OCI-LY3 (cell line): ENCODE results near the gene SOCS1.
A peak's percentile ranks its signal among the peaks of the same experiment; 100 is the strongest.

Experiments
- H2AFZ ChIP-seq: fragments of 200-600, 300-600 bp; shearing (Covaris generic); 2 replicates; pipeline ENCODE4 v1.6.0; 2014; ENCODE audit warnings: antibody characterized with exemption, low read depth, low read length
- H3K27ac ChIP-seq: fragments of 200-600, 300-600 bp; sonication (generic); 2 replicates; pipeline ENCODE4 v1.5.1; 2014; ENCODE audit warnings: mild to moderate bottlenecking, low read length, moderate library complexity, mixed read lengths
- H3K27me3 ChIP-seq: fragments of 200-600, 300-600 bp; sonication (generic); 2 replicates; pipeline ENCODE4 v1.6.1; 2014; ENCODE audit warnings: low read depth, low read length, mixed read lengths
- H3K36me3 ChIP-seq: fragments of 200-600, 300-600 bp; sonication (generic); replicated peaks from 2 replicates; pipeline ENCODE3; 2014; ENCODE audit warnings: low read depth, low read length, mixed read lengths
- H3K4me1 ChIP-seq: fragments of 300-600, 200-600 bp; sonication (generic); 2 replicates; pipeline ENCODE4 v1.6.1; 2014; ENCODE audit warnings: low read length, mixed read lengths
- H3K4me2 ChIP-seq: fragments of 200-600, 300-600 bp; sonication (generic); 2 replicates; pipeline ENCODE4 v1.6.1; 2014; ENCODE audit warnings: low read length, mixed read lengths
- H3K4me3 ChIP-seq: fragments of 300-600, 200-600 bp; sonication (generic); 2 replicates; pipeline ENCODE4 v1.5.1; 2014; ENCODE audit warnings: antibody characterized with exemption, mild to moderate bottlenecking, low read length, moderate library complexity
- H3K79me2 ChIP-seq: fragments of 300-600, 200-600 bp; shearing (Covaris generic); 2 replicates; pipeline ENCODE4 v1.6.1; 2014; ENCODE audit warnings: mild to moderate bottlenecking, low read length, mixed read lengths
- H3K9ac ChIP-seq: fragments of 300-600, 200-600 bp; shearing (Covaris generic); 2 replicates; pipeline ENCODE4 v1.6.0; 2014; ENCODE audit warnings: mild to moderate bottlenecking, low read length, moderate library complexity
- H3K9me3 ChIP-seq: fragments of 200-600, 300-600 bp; shearing (Covaris generic); 2 replicates; pipeline ENCODE4 v1.6.1; 2014; ENCODE audit warnings: low read length, mixed read lengths; ENCODE audit not compliant: insufficient read depth
- H4K20me1 ChIP-seq: fragments of 200-600, 300-600 bp; sonication (generic); 2 replicates; pipeline ENCODE4 v1.6.1; 2016; ENCODE audit warnings: low read length, mixed read lengths; ENCODE audit not compliant: insufficient read depth
- CTCF ChIP-seq: fragments of 200-600, 300-600 bp; sonication (generic); IDR thresholded peaks from 2 replicates; pipeline ENCODE4 v1.5.1; 2014; ENCODE audit warnings: antibody characterized with exemption, low read length, low read depth
- EZH2phosphoT487 ChIP-seq: fragments of 200-600 bp; shearing (Covaris generic); IDR thresholded peaks from 2 replicates; pipeline ENCODE4 v1.6.1; 2018; ENCODE audit warnings: antibody characterized with exemption, mixed run types, low read depth

Gene SOCS1

GRCh38 chr16:11258553-11259492, 2.8 kb upstream of the SOCS1 start:
- H4K20me1 ChIP-seq: peaks cover 15% of the 10 kb centered on the region
- H3K79me2 ChIP-seq: peaks cover 20% of the 10 kb centered on the region
- H3K9ac ChIP-seq: peak overlapping the region; percentile 18; the same call in 1 of the 2 replicates
- TF ChIP-seq CTCF (no peak), EZH2phosphoT487 (no peak)
- peak overlapping the region; percentile 33; the same call in 1 of the 2 replicates for H3K4me3 ChIP-seq
- H3K4me1 ChIP-seq: peaks cover 41% of the 10 kb centered on the region
- H3K27me3 ChIP-seq: peaks cover 13% of the 10 kb centered on the region; the same call in 1 of the 2 replicates
- H3K36me3 ChIP-seq: peaks cover 15% of the 10 kb centered on the region
- H3K27ac ChIP-seq: no peak overlapping the region
- H3K9me3 ChIP-seq: no peaks in the 10 kb centered on the region
- H2AFZ ChIP-seq: no peak overlapping the region
- H3K4me2 ChIP-seq: peak overlapping the region; percentile 67

- Histone ChIP-seq H3K79me2 (peaks cover 28% of the 10 kb centered on the region), H3K4me1 (peaks cover 45% of the 10 kb centered on the region), H3K27ac (no peak overlapping the region), H3K4me2 (peak overlapping the region; percentile 100), H2AFZ (no peak overlapping the region; the same call in 1 of the 2 replicates), H4K20me1 (peaks cover 30% of the 10 kb centered on the region), H3K36me3 (peaks cover 30% of the 10 kb centered on the region), H3K27me3 (peaks cover 13% of the 10 kb centered on the region; the same call in 1 of the 2 replicates), H3K4me3 (peak overlapping the region; percentile 97), H3K9me3 (no peaks in the 10 kb centered on the region), H3K9ac (peak overlapping the region; percentile 94)
- peak; percentile 74 for TF ChIP-seq CTCF
- TF ChIP-seq EZH2phosphoT487: no peak
Observed at GRCh38 chr16:11257131-11257938, 1.3 kb upstream of the SOCS1 start.

- Histone ChIP-seq H3K9ac (peak overlapping the region; percentile 94), H3K27ac (peak overlapping the region; percentile 76), H3K9me3 (no peaks in the 10 kb centered on the region), H3K27me3 (peaks cover 13% of the 10 kb centered on the region; the same call in 1 of the 2 replicates), H3K36me3 (peaks cover 36% of the 10 kb centered on the region), H3K4me3 (peak overlapping the region; percentile 97), H3K79me2 (peaks cover 28% of the 10 kb centered on the region), H3K4me2 (peak overlapping the region; percentile 100), H4K20me1 (peaks cover 36% of the 10 kb centered on the region), H2AFZ (no peak overlapping the region), H3K4me1 (peaks cover 45% of the 10 kb centered on the region)
- TF ChIP-seq CTCF (no peak), EZH2phosphoT487 (no peak)
Observed at GRCh38 chr16:11256661-11257130, 692 bp upstream of the SOCS1 start.
